SK-N-SH (cell line): Measurements from ENCODE around the gene TMPRSS15. TPM values are rescaled to one million over a fixed set of nuclear protein-coding genes. Genes with fewer than 3 reads are reported as not detected.

ENCODE experiments used
- CTCF ChIA-PET: fragments of 300-600, 350-600 bp; formaldehyde crosslinking; extraction: SDS; loops from one replicate; lab custom pipeline; 2021; lab: Yijun Ruan, JAX
- POLR2A ChIA-PET: fragments of 350-600 bp; sonication (Branson Sonifier 250); formaldehyde crosslinking; extraction: SDS; loops from one replicate; lab custom pipeline; 2020; ENCODE audit warnings: antibody characterized with exemption, inconsistent platforms; lab: Yijun Ruan, JAX
- DNase-seq: peaks from one replicate; pipeline ENCODE4 v3.0.0; 2012
- H2AFZ ChIP-seq: fragments of 200-600 bp; sonication (generic); 2 replicates; pipeline ENCODE4 v1.8.1; 2016; ENCODE audit warnings: antibody characterized with exemption, mild to moderate bottlenecking, low read depth
- H3F3A ChIP-seq: fragments of 200-600 bp; sonication (generic); replicated peaks from 2 replicates; pipeline ENCODE3; 2016; ENCODE audit warnings: antibody characterized with exemption, mild to moderate bottlenecking; ENCODE audit not compliant: insufficient read depth
- H3K27ac ChIP-seq, 2 experiments: fragments of 200-500 bp in 1 of 2; fragments of 200-600 bp in 1 of 2; sonication (Bioruptor generic) in 1 of 2; sonication (generic), shearing (Covaris generic) in 1 of 2; 2 replicates each; pipeline versions ENCODE4 v1.5.1 to v1.6.1; 2014 to 2016; ENCODE audit warnings: low read depth in 2 of 2, inconsistent platforms in 1 of 2, low read length in 1 of 2, mild to moderate bottlenecking in 1 of 2, mixed read lengths in 1 of 2
- H3K27me3 ChIP-seq: fragments of 200-600 bp; sonication (generic), shearing (Covaris generic); 2 replicates; pipeline ENCODE4 v1.6.1; 2016; ENCODE audit warnings: mixed run types; ENCODE audit not compliant: insufficient read depth
- H3K36me3 ChIP-seq, 2 experiments: fragments of 200-500 bp in 1 of 2; fragments of 200-600 bp in 1 of 2; sonication (Bioruptor generic) in 1 of 2; sonication (generic) in 1 of 2; replicated peaks in 1 of 2; 2 replicates each; pipeline versions ENCODE3 to v1.5.1; 2014 to 2016; ENCODE audit warnings: low read length in 1 of 2, mild to moderate bottlenecking in 1 of 2; ENCODE audit not compliant: insufficient read depth in 2 of 2, control insufficient read depth in 1 of 2
- H3K4me1 ChIP-seq, 2 experiments: fragments of 200-500 bp in 1 of 2; fragments of 200-600 bp in 1 of 2; sonication (Bioruptor generic) in 1 of 2; sonication (generic), shearing (Covaris generic) in 1 of 2; 2 replicates each; pipeline versions ENCODE4 v1.5.1 to v1.6.1; 2014 to 2016; ENCODE audit warnings: low read depth in 1 of 2, low read length in 1 of 2, mixed run types in 1 of 2; ENCODE audit not compliant: insufficient read depth in 2 of 2, control insufficient read depth in 1 of 2
- H3K4me2 ChIP-seq: fragments of 200-600 bp; sonication (generic), shearing (Covaris generic); 2 replicates; pipeline ENCODE4 v1.6.1; 2017; ENCODE audit warnings: mixed run types
- H3K4me3 ChIP-seq, 2 experiments: fragments of 200-500 bp in 1 of 2; fragments of 200-600 bp in 1 of 2; sonication (Bioruptor generic) in 1 of 2; sonication (generic), shearing (Covaris generic) in 1 of 2; 2 replicates each; pipeline versions ENCODE4 v1.5.1 to v1.8.1; 2014 to 2016; ENCODE audit warnings: low read depth in 2 of 2, inconsistent platforms in 1 of 2, low read length in 1 of 2, mild to moderate bottlenecking in 1 of 2, mixed read lengths in 1 of 2, moderate library complexity in 1 of 2
- H3K79me2 ChIP-seq: fragments of 200-600 bp; sonication (generic); 2 replicates; pipeline ENCODE4 v1.8.1; 2017; ENCODE audit warnings: mild to moderate bottlenecking; ENCODE audit not compliant: insufficient read depth
- H3K9ac ChIP-seq: fragments of 200-600 bp; sonication (generic); 2 replicates; pipeline ENCODE4 v1.6.1; 2017; ENCODE audit warnings: mixed run types
- H3K9me2 ChIP-seq: fragments of 200-600 bp; sonication (generic); 2 replicates; pipeline ENCODE4 v1.6.1; 2017; ENCODE audit warnings: mixed run types
- H3K9me3 ChIP-seq: fragments of 200-600 bp; sonication (generic); 2 replicates; pipeline ENCODE4 v1.6.1; 2017; ENCODE audit warnings: mixed run types, mild to moderate bottlenecking, moderate library complexity
- H4K20me1 ChIP-seq: fragments of 200-600 bp; sonication (generic); 2 replicates; pipeline ENCODE4 v1.6.1; 2017; ENCODE audit warnings: mild to moderate bottlenecking, mixed run types; ENCODE audit not compliant: insufficient read depth
- CHD2 ChIP-seq: fragments of 150-350 bp; IDR thresholded peaks from 2 replicates; pipeline ENCODE4 v1.6.1; 2018; ENCODE audit warnings: low read length; ENCODE audit not compliant: partially characterized antibody
- ELF1 ChIP-seq: IDR thresholded peaks from 2 replicates; pipeline ENCODE4 v1.4.0; 2012
- FOXM1 ChIP-seq: IDR thresholded peaks from 2 replicates; pipeline ENCODE4 v1.4.0; 2012; ENCODE audit warnings: low read depth, mild to moderate bottlenecking
- GATA2 ChIP-seq: sonication (generic); formaldehyde crosslinking; IDR thresholded peaks from 2 replicates; pipeline ENCODE4 v1.5.0; 2020; ENCODE audit warnings: mild to moderate bottlenecking, missing genetic modification reagents
- MEF2A ChIP-seq: IDR thresholded peaks from 2 replicates; pipeline ENCODE4 v1.4.0; 2012; ENCODE audit warnings: low read depth, borderline replicate concordance
- PBX3 ChIP-seq: IDR thresholded peaks from 2 replicates; pipeline ENCODE4; 2012
- POLR2AphosphoS5 ChIP-seq: IDR thresholded peaks from 2 replicates; pipeline ENCODE4 v1.6.1; 2012; ENCODE audit warnings: low read depth, low read length
- RFX5 ChIP-seq: IDR thresholded peaks from 2 replicates; pipeline ENCODE4 v1.6.1; 2012; ENCODE audit warnings: mild to moderate bottlenecking, improper control_type of control experiment, low read length
- SIN3A ChIP-seq: IDR thresholded peaks from 2 replicates; pipeline ENCODE4 v1.6.1; 2012; ENCODE audit warnings: low read depth, mild to moderate bottlenecking, low read length, moderate library complexity, borderline replicate concordance
- TAF1 ChIP-seq: IDR thresholded peaks from 2 replicates; pipeline ENCODE4 v1.6.1; 2012; ENCODE audit warnings: low read depth, mild to moderate bottlenecking, low read length, moderate library complexity, borderline replicate concordance
- USF1 ChIP-seq: IDR thresholded peaks from 2 replicates; pipeline ENCODE4 v1.4.0; 2012; ENCODE audit warnings: low read depth, borderline replicate concordance
- USF2 ChIP-seq: fragments of 150-350 bp; IDR thresholded peaks from 2 replicates; pipeline ENCODE4 v1.6.1; 2017; ENCODE audit warnings: antibody characterized with exemption, low read length, low read depth, borderline replicate concordance
- ZBTB33 ChIP-seq: IDR thresholded peaks from 2 replicates; pipeline ENCODE4 v1.4.0; 2012; ENCODE audit warnings: low read depth, borderline replicate concordance
- WGBS: methylation state at CpG from one replicate; pipeline ENCODE4 v1.1.6; 2017; ENCODE audit warnings: low lambda C conversion rate; 5-methylcytosine and 5-hydroxymethylcytosine counted together
- polyA plus RNA-seq, 3 experiments: library from polyadenylated mRNA; depleted of rRNA; stranded (reverse); fragments of >200 nt; gene quantifications; 2 replicates each; pipeline ENCODE4 v1.2.3, GENCODE V29; 2012

Gene TMPRSS15
- polyA plus RNA-seq, 1 of the 3 experiments (the other 2 are of a cell fraction): 0.03 TPM

- H3K27me3 ChIP-seq: no peaks in the 10 kb centered on the region
- no peaks in the 10 kb centered on the region for H3K9me2 ChIP-seq
- no peak overlapping the region for H3K27ac ChIP-seq
- POLR2A ChIA-PET: no interaction called here
- TF ChIP-seq MEF2A: no peak
- TF ChIP-seq USF2: no peak
- no peak for TF ChIP-seq TAF1
- TF ChIP-seq PBX3: no peak
- no peak for TF ChIP-seq GATA2 (CRISPR knock-in tag)
- no peak for TF ChIP-seq FOXM1
- no peak for TF ChIP-seq POLR2AphosphoS5
- TF ChIP-seq CHD2: no peak
- TF ChIP-seq ZBTB33: no peak
- no peak overlapping the region for H3K9ac ChIP-seq
- no peak overlapping the region for H2AFZ ChIP-seq
- H4K20me1 ChIP-seq: no peaks in the 10 kb centered on the region
- no peak for DNase-seq
- H3K4me2 ChIP-seq: no peak overlapping the region
- no peaks in the 10 kb centered on the region for H3K9me3 ChIP-seq
- WGBS: 18% methylated on average over 4 of the region's 4 CpGs
- CTCF ChIA-PET: no interaction called here
- H3K4me3 ChIP-seq: no peak overlapping the region
- H3F3A ChIP-seq: no peaks in the 10 kb centered on the region
- no peaks in the 10 kb centered on the region for H3K4me1 ChIP-seq
- no peaks in the 10 kb centered on the region for H3K36me3 ChIP-seq
- no peaks in the 10 kb centered on the region for H3K79me2 ChIP-seq
These were observed 118.2 kb downstream of the TMPRSS15 start for GRCh38 chr21:18285379-18285778.

GRCh38 chr21:18275781-18276180, 127.8 kb downstream of the TMPRSS15 start:
- Histone ChIP-seq H2AFZ (no peak overlapping the region), H3K4me1 (no peaks in the 10 kb centered on the region), H3F3A (no peaks in the 10 kb centered on the region), H3K9me3 (no peaks in the 10 kb centered on the region), H3K36me3 (no peaks in the 10 kb centered on the region), H4K20me1 (no peaks in the 10 kb centered on the region), H3K27me3 (no peaks in the 10 kb centered on the region), H3K4me3 (no peak overlapping the region)
- ChIA-PET CTCF (interaction anchor here (1.2 to 1.8 kb wide), 3 partner anchors 9 to 235 kb away, joined by 3 to 6 read pairs (median 4); no protein-coding TSS in a partner anchor), POLR2A (no interaction called here)
- TF ChIP-seq USF2 (no peak), SIN3A (no peak), MEF2A (no peak), ELF1 (no peak), ZBTB33 (no peak), USF1 (no peak), RFX5 (no peak)
- TF ChIP-seq, all 33 proteins: peak for 0
- Histone ChIP-seq H3K79me2 (no peaks in the 10 kb centered on the region), H3K9ac (no peak overlapping the region), H3K27ac (no peak overlapping the region), H3K9me2 (no peaks in the 10 kb centered on the region), H3K4me2 (no peak overlapping the region)
- DNase-seq: no peak
- WGBS: 2% methylated on average over 3 of the region's 3 CpGs
